ENCODE results near the gene DNAJC8.
A peak's percentile ranks its signal among the peaks of the same experiment; 100 is the strongest.

DNAJC8 gene

DNA sequence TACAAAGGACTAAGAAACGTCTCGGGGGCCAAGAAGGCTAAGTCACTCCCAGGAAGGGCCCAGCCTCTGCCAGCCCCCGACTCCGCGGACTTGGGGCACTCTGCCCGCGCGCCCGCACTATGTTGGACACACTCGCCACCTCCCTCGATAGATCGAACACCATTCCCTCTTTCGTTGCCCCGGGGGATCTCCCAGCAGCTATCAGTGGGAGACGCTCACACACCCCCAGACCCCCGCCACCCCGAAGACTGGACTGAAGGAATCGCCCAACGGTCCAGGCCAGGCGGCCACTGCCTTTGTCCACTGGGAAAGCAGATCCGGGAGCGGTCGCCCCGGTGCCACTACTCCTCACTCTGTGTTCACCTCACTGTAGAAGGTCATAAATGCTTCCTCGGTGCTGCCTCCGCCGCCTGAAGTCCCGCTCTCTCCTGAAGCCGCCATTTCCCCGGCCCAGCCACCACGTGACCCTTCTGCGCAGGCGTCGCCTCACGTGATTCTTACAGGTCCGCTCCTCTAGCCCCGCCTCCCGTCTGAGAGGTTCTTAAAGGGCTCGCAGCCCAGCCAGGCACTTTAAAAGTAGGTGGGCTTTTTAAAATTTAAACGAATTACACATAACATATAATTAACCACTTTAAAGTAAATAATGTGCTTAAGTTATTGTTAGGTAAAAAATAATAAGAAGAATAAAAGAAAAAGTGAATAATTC, at the start of gene DNAJC8:
TSS of gene DNAJC8 (minus strand) at position 472 of the 706 bp plus-strand sequence. CDS start at position 441, 31 bp downstream.
- H3K27me3 Mint-ChIP-seq = no peaks in the 10 kb centered on the region
- peak within 1 kb of the TSS; percentile 99 for H3K27ac Mint-ChIP-seq
- peaks cover 17% of the 10 kb centered on the region for H3K36me3 Mint-ChIP-seq
- peaks cover 37% of the 10 kb centered on the region for H3K4me1 Mint-ChIP-seq
- CTCF ChIA-PET = interaction anchor here (0.8 kb wide), 1 partner anchor 16 kb away, joined by 4 read pairs; no protein-coding TSS in a partner anchor
- no peaks in the 10 kb centered on the region for H3K9me3 Mint-ChIP-seq
- peak; percentile 97 for DNase-seq
- peak within 1 kb of the TSS; percentile 100 for H3K4me3 Mint-ChIP-seq

- H3K9me3 Mint-ChIP-seq = no peaks in the 10 kb centered on the region
- H3K36me3 Mint-ChIP-seq = peaks cover 19% of the 10 kb centered on the region
- peaks cover 11% of the 10 kb centered on the region for H3K27me3 Mint-ChIP-seq
- H3K27ac Mint-ChIP-seq = peak overlapping the region; percentile 24
- CTCF ChIA-PET = no interaction called here
- DNase-seq = no peak
- no peak overlapping the region for H3K4me3 Mint-ChIP-seq
- peaks cover 17% of the 10 kb centered on the region for H3K4me1 Mint-ChIP-seq
These were observed 49.0 kb upstream of the DNAJC8 start for GRCh38 chr1:28281608-28282425.

DNA sequence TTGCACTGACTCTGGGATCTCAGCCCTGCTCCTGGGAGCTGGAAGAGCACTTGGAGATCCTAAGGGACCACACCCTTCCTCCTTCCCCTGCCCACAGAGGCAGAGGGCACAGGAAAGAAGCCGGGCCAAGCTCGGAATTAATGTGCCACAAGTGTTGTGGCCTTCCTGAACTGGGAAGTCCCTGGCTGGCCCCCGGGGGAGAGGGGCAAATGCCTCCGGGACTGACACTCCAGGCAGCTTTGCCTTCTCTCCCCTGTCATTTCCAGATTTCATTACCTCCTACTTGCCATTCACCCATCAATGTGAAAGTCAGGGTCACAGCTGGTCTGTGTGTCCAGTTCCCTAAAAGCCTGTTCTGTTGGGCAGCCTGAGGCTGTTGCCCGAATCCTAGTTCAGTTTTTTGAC, 48.1 kb upstream of the DNAJC8 start:
- Mint-ChIP-seq H3K27me3 (peaks cover 7% of the 10 kb centered on the region), H3K4me1 (peaks cover 17% of the 10 kb centered on the region), H3K27ac (no peak overlapping the region), H3K36me3 (peaks cover 19% of the 10 kb centered on the region), H3K4me3 (no peak overlapping the region), H3K9me3 (no peaks in the 10 kb centered on the region)
- CTCF ChIA-PET = no interaction called here
- DNase-seq = no peak

DNA sequence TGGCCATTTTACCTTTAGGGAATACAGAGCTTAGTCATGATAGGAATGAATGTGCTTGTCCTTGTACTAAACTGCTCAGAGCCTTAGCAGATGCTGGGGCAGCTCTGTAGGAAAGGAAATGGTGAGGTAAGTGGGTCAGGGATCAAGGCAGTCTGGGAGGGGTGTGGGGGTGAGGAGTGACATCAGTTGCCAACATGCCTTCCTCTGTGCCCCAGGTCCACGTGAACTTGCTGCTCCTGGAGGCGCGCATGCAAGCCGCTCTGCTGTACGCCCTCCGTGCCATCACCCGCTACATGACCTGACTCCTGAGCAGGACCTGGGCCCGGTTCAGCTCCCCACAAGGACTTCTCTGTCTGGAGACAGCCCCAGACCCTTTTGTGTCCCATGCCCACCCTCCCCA, 47.7 kb upstream of the DNAJC8 start:
- Mint-ChIP-seq H3K27ac (no peak overlapping the region), H3K9me3 (no peaks in the 10 kb centered on the region), H3K4me1 (peaks cover 17% of the 10 kb centered on the region), H3K36me3 (peaks cover 19% of the 10 kb centered on the region), H3K27me3 (peaks cover 2% of the 10 kb centered on the region), H3K4me3 (no peak overlapping the region)
- DNase-seq = no peak
- CTCF ChIA-PET = no interaction called here

GRCh38 chr1:28279721-28280120, 46.9 kb upstream of the DNAJC8 start:
- DNase-seq = no peak
- Mint-ChIP-seq H3K36me3 (peaks cover 21% of the 10 kb centered on the region), H3K27ac (no peak overlapping the region), H3K4me1 (peaks cover 17% of the 10 kb centered on the region), H3K4me3 (no peak overlapping the region), H3K9me3 (no peaks in the 10 kb centered on the region), H3K27me3 (no peaks in the 10 kb centered on the region)
- CTCF ChIA-PET = no interaction called here

DNA sequence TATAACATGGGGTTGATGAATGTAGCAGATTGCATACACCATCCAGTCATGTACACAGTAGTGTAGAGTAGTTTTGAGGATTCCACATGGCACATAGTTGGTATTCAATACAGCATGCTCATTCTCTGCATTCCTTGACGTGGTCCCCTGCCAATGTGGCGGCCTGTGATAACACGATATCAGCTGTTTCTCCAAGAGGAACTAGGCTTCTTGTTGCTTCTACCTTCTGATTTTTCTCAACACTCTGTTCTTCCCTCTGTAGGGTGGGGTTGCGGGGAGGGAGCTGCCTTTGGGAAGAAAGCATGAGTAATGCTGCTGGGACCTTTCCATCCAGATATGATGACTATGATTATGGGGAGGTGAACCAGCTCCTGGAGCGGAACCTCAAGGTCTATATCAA, 45.9 kb upstream of the DNAJC8 start:
- H3K4me3 Mint-ChIP-seq = no peak overlapping the region
- CTCF ChIA-PET = interaction anchor here (0.7 kb wide), 1 partner anchor 324 kb away, joined by 3 read pairs; no protein-coding TSS in a partner anchor
- no peak for DNase-seq
- H3K36me3 Mint-ChIP-seq = peaks cover 21% of the 10 kb centered on the region
- H3K27ac Mint-ChIP-seq = no peak overlapping the region
- H3K27me3 Mint-ChIP-seq = no peaks in the 10 kb centered on the region
- H3K9me3 Mint-ChIP-seq = no peaks in the 10 kb centered on the region
- peaks cover 17% of the 10 kb centered on the region for H3K4me1 Mint-ChIP-seq

GRCh38 chr1:28273216-28273860, 40.5 kb upstream of the DNAJC8 start:
- CTCF ChIA-PET = interaction anchor here (0.5 to 1.2 kb wide), 3 partner anchors 25 to 87 kb away, joined by 3 to 4 read pairs (median 3); no protein-coding TSS in a partner anchor
- Mint-ChIP-seq H3K4me3 (no peak overlapping the region), H3K27me3 (no peaks in the 10 kb centered on the region), H3K27ac (no peak overlapping the region), H3K4me1 (no peaks in the 10 kb centered on the region), H3K9me3 (no peaks in the 10 kb centered on the region), H3K36me3 (peaks cover 8% of the 10 kb centered on the region)
- DNase-seq = no peak

DNA sequence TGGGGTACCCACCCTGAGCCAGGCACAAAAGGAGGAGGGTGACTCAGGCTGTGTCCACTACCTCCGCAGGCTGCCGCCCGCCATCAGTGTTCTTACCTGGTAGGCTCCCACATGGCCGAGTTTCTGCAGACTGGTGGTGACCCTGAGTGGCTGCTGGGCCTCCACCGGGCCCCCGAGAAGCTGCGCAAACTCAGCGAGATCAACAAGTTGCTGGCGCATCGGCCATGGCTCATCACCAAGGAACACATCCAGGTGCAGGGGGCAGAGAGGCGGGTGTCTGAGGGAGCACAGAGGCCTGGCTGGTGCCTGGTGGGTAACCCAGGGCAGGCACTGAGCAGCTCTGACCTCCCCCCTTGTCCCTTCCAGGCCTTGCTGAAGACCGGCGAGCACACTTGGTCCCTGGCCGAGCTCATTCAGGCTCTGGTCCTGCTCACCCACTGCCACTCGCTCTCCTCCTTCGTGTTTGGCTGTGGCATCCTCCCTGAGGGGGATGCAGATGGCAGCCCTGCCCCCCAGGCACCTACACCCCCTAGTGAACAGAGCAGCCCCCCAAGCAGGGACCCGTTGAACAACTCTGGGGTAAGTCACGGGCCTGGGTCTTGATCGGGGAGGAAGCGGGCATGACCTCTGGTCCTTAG, 39.5 kb upstream of the DNAJC8 start:
- H3K4me1 Mint-ChIP-seq = no peaks in the 10 kb centered on the region
- CTCF ChIA-PET = interaction anchor here (0.5 to 1.2 kb wide), 2 partner anchors 24 to 29 kb away, joined by 3 to 4 read pairs; no protein-coding TSS in a partner anchor
- H3K27ac Mint-ChIP-seq = no peak overlapping the region
- no peaks in the 10 kb centered on the region for H3K9me3 Mint-ChIP-seq
- no peak for DNase-seq
- H3K27me3 Mint-ChIP-seq = no peaks in the 10 kb centered on the region
- H3K4me3 Mint-ChIP-seq = no peak overlapping the region
- H3K36me3 Mint-ChIP-seq = peaks cover 8% of the 10 kb centered on the region

- Mint-ChIP-seq H3K27me3 (no peaks in the 10 kb centered on the region), H3K36me3 (peaks cover 5% of the 10 kb centered on the region), H3K4me1 (peaks cover 2% of the 10 kb centered on the region), H3K9me3 (no peaks in the 10 kb centered on the region), H3K4me3 (no peak overlapping the region), H3K27ac (no peak overlapping the region)
- CTCF ChIA-PET = interaction anchor here (2.3 kb wide), 1 partner anchor 21 kb away, joined by 8 read pairs; no protein-coding TSS in a partner anchor
- no peak for DNase-seq
These were observed 36.7 kb upstream of the DNAJC8 start for GRCh38 chr1:28269529-28269928.

GRCh38 chr1:28267633-28268032, 34.8 kb upstream of the DNAJC8 start:
- H3K27ac Mint-ChIP-seq = no peak overlapping the region
- CTCF ChIA-PET = no interaction called here
- H3K36me3 Mint-ChIP-seq = peaks cover 2% of the 10 kb centered on the region
- peaks cover 6% of the 10 kb centered on the region for H3K4me1 Mint-ChIP-seq
- no peaks in the 10 kb centered on the region for H3K27me3 Mint-ChIP-seq
- no peak overlapping the region for H3K4me3 Mint-ChIP-seq
- no peak for DNase-seq
- H3K9me3 Mint-ChIP-seq = no peaks in the 10 kb centered on the region

- H3K4me3 Mint-ChIP-seq = no peak overlapping the region
- H3K4me1 Mint-ChIP-seq = peaks cover 10% of the 10 kb centered on the region
- DNase-seq = no peak
- CTCF ChIA-PET = interaction anchor here (1.6 kb wide), 1 partner anchor 19 kb away, joined by 4 read pairs; no protein-coding TSS in a partner anchor
- H3K9me3 Mint-ChIP-seq = no peaks in the 10 kb centered on the region
- peaks cover 2% of the 10 kb centered on the region for H3K36me3 Mint-ChIP-seq
- H3K27ac Mint-ChIP-seq = no peak overlapping the region
- H3K27me3 Mint-ChIP-seq = no peaks in the 10 kb centered on the region
These were observed 34.1 kb upstream of the DNAJC8 start for GRCh38 chr1:28266920-28267322.

DNA sequence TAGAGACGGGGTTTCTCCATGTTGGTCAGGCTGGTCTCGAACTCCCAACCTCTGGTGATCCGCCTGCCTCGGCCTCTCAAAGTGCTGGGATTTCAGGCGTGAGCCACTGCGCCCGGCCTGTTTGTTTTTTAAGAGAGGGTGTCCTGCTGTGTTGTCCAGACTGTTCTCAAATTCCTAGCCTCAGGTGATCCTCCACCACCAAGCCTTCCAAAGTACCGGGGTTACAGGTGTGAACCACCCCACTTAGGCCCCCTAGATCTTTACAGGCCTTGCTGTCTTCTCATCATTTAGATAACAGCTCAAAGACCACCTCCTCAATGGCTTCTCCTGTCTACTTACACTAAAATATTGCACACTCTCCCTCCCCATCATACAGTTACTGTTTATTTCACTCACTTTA, 32.7 kb upstream of the DNAJC8 start:
- no peaks in the 10 kb centered on the region for H3K27me3 Mint-ChIP-seq
- no peak overlapping the region for H3K27ac Mint-ChIP-seq
- H3K4me1 Mint-ChIP-seq = peaks cover 22% of the 10 kb centered on the region
- CTCF ChIA-PET = interaction anchor here (1.6 kb wide), 1 partner anchor 17 kb away, joined by 4 read pairs; no protein-coding TSS in a partner anchor
- H3K36me3 Mint-ChIP-seq = peaks cover 2% of the 10 kb centered on the region
- no peak for DNase-seq
- H3K4me3 Mint-ChIP-seq = no peak overlapping the region
- no peaks in the 10 kb centered on the region for H3K9me3 Mint-ChIP-seq

GRCh38 chr1:28264897-28265296, 32.1 kb upstream of the DNAJC8 start:
- Mint-ChIP-seq H3K9me3 (no peaks in the 10 kb centered on the region), H3K27me3 (no peaks in the 10 kb centered on the region), H3K36me3 (peaks cover 2% of the 10 kb centered on the region), H3K4me1 (peaks cover 23% of the 10 kb centered on the region), H3K4me3 (no peak overlapping the region), H3K27ac (no peak overlapping the region)
- no peak for DNase-seq
- CTCF ChIA-PET = no interaction called here

DNA sequence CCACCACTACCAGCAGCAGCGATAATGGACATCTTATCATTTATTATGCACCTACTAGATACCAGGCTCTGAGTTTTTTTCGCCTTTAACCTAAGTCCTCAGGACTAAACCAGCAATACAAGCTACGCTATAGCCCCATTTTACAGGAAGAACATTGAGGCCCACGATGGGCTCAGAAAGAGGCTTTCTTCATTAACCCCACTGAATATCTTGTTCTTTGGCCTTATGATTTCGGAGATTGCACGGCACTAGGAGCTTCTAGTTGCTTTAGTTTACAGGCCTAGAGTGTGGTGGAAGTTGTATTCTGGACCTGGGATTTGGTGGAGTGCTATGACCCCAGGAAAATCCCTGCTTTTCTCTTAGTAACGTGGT, 28.0 kb upstream of the DNAJC8 start:
- Mint-ChIP-seq H3K27ac (peak overlapping the region; percentile 51), H3K9me3 (no peaks in the 10 kb centered on the region), H3K36me3 (peaks cover 4% of the 10 kb centered on the region), H3K27me3 (no peaks in the 10 kb centered on the region), H3K4me1 (peaks cover 50% of the 10 kb centered on the region), H3K4me3 (peak overlapping the region; percentile 74)
- CTCF ChIA-PET = interaction anchor here (1.5 kb wide), 2 partner anchors 12 to 99 kb away, joined by 3 to 9 read pairs; no protein-coding TSS in a partner anchor
- no peak for DNase-seq

All from activated naive CD4-positive, alpha-beta T cell treated with anti-CD3 and anti-CD28 coated beads, Interleukin-2, amount 10 ng/mL, durations not matched to agents 7 days and 5 days (primary cell).